Stimulated activated CD4-positive, alpha-beta T cell treated with anti-CD3 and anti-CD28 coated beads, Interleukin-1b, Interleukin-23, amount 100 ng/mL, for 1 hour (primary cell): ENCODE results near the gene TOMM5.

Experiments used
- DNase-seq, 2 donors: peaks; one replicate each; pipeline ENCODE4 v3.0.0-alpha.2; 2020; ENCODE audit warnings: low read depth in 2 of 2

Gene TOMM5

DNA sequence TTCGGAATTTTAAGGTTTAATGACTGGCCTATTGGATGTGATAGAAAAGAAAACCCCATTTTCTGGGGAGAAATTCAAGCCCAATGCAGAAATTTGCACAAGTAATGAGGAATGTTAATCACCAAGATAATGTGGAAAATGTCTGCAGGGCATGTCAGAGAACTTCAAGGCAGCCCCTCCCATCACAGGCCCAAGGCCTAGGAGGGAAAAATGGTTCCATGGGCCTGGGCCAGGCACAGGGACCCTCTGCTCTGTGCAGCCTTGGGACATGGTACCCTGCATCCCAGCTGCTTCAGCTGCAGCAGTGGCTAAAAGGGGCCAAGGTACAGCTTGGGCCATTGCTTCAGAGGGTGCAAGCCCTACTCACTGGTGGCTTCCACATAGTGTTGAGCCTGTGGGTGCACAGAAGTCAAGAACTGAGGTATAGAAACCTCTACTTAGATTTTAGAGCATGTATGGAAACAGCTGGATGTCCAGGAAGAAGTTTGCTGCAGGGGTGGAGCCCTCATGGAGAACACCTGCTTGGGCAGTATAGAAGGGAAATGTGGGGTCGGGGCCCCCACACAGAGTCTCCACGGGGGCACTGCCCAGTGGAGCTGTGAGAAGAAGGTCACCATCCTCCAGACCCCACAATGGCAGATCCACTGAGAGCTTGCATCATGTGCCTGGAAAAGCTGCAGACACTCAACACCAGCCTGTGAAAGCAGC, 28.4 kb downstream of the TOMM5 start:
- no peak for DNase-seq

DNA sequence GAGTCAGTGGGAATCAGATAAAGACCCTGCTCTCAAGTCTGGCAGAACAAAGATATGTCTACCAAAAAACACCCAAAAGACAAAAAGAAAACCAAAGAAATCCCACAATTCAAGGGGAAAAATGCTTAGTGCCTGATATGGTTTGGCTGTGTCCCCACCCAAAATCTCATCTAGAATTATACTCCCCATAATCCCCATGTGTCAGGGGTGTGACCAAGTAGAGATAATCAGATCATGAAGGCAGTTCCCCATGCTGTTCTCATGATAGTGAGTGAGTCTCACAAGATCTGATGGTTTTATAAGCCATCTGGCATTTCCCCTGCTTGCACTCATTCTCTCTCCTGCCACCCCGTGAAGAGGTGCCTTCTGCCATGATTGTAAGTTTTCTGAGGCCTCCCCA, 29.6 kb downstream of the TOMM5 start:
- DNase-seq: no peak

DNA sequence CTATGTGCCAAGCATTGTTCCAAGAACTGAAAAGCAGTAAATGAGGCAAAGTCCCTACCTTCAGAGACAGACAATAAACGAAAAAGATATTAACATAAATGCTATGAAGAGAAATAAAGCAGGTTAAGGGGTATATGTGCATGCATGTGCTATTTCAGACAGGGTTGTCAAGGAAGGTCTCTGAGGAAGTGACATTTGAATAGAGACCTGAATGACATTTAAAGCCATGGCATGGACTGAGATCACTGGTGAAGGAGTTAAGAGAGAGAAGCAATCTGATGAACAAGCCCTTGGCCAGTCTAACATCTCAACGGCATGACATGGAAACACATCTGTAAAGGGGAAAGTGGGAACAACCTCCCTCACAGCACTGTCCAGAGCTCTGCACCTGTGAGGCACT, 30.7 kb downstream of the TOMM5 start:
- no peak for DNase-seq

DNA sequence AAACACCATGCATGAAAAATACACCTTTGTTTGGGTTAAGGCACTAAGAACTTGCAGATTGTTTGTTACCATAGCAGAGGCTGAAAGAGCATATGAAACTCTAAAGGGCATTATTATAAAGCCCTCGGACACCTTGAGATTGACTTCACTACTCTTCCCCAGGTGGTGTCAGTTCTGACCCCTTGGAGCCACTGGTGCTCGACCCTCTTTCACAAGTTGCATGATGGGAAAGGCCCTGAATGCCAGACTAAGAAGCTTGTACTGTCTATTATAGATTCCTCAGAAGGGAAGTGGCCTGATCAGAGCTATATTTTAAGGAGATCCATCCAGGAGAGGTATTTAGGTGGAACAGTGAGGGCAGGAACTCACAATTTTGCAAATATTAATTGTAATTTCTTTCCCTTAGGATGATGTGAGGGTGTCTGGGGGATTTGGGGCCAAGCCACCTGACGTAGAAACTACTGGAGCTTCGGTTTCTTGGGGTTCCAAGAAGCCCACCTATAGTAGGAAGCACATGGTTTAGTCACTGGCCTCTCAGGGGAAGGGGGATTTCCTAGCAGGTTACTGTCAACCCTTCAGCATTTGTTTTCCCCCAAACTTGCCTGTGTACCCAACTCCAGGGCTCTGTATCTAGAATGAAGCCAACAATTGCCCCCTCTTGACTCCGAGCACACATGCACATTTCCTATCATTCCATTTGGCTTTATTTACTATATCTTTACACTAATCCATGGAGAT, 32.4 kb downstream of the TOMM5 start:
- no peak for DNase-seq

DNA sequence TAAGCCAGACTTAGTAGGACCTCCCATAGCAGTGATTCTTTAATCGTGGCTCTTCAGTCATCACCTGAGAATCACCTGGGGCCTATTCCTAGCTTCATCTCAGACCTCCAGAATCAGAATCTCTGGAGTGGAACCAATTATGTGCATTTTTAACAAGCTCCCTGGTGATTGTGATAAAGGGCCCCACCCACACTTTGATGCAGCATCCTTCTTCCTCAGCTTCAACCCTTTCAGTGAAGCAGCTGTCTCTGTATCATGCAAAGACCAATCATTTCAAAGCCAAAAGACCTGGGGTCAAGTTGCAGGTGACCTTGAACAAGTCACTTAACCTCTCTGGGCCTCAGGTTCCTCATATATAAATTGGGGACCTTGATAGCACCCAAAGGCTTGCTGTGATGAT, 33.3 kb downstream of the TOMM5 start:
- no peak for DNase-seq

DNA sequence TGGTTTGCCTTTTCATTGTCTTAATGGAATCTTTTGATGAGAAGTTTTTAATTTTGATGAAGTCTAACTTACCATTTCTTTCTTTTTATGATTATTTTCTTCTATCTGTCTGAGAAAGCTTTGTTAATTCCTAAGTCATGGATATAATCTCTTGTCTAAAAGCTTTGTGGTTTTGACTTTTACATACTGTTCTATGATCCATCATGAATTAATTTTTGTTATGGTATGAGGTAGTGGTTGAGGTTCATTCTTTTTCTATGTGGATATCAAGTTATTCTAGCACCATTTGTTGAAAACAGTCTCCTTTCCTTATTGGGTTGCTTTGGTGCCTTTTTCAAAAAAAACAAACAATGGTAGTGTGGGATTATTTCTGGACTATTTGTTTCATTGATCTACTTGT, 36.6 kb downstream of the TOMM5 start:
- no peak for DNase-seq

DNA sequence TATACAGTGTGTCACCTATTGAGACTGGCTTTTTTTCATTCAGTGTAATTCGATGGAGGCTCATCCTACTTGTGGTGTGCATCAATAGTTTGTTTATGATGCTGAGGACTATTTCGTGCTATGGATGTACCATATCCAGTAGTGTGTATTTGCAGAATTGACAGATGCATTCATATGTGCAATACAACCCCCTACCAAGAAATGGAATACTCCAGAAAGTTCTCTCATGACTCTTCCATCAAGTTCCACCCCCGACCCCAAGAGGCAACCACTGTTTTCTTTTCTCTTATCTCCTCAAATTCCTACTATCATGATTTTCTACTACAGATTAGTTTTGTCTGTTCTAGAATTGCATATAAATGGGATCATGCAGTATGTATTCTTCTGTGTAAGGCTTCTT, 38.1 kb downstream of the TOMM5 start:
- no peak for DNase-seq

DNA sequence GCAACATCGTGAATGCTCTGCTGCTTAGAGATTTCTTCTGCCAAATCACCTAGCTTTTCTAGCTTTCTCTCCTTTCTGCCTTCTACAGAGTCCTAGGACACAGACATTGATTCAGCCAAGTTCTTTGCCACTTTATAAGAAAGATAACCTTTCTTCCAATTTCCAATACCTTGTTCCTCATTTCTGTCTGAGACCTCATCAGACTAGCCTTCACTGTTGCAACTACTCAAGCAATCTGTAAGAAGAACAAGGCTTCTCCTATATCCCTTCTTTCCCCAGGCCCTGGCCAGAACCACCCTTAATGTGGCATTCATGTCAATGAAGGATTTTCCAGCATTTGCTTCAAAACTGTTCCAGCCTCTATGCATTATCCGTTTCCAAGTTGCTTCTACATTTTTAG, 40.5 kb downstream of the TOMM5 start:
- DNase-seq: no peak

DNA sequence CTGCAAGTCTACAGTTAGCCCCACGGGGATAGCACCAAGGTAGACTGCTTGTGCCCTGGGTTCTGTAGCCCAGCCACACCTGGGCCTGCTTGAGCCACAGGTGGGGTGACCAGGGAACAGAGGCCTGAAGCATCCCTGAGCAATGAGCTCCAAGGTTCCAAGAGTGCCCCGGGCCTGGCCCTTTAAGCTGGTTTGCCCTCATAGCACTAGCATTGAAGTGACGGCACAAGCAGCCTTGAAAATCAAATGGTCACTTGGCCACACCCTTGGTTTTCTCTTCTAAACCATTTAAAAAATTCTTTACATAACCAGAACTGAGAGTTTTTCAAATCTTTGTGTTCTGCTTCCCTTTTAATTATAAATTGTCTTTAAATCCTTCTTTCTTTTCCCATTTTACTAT, 40.9 kb downstream of the TOMM5 start:
- DNase-seq: no peak

DNA sequence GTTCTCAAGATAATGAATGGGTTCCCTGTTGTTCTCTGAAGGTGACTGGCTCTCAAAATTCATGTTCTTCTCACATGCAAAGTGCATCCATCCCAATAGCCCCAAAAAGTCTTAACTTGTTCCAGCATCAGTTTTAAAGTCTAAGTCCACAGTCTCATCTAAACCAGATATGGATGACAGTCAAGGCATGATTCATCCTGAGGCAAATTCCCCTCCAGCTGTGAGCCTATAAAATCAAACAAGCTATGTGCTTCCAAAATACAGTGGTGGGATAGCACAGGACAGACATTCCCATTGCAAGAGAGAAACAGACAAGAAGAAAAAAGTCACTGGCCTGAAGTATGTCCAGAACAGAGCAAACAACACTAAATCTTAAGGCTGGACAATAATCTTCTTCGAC, 41.6 kb downstream of the TOMM5 start:
- no peak for DNase-seq

DNA sequence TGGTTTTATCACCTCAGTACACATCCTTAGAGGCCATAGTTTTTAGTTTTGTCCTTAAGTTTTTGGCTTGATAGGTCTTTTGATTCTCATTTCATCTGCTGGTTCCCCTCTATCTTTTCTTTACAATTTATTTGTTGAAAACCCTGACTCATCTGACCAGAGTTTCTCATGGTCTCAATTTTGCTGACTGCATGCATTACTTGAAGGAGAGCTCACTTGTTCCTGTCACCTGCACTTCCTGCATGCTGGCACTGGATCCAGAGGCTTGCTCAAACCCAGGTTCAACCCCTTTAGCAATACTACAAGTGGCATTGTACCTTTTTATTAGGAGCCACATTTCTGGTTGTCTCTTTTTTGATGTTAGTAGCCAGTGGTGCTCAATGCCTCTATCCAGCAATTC, 42.9 kb downstream of the TOMM5 start:
- DNase-seq: no peak

DNA sequence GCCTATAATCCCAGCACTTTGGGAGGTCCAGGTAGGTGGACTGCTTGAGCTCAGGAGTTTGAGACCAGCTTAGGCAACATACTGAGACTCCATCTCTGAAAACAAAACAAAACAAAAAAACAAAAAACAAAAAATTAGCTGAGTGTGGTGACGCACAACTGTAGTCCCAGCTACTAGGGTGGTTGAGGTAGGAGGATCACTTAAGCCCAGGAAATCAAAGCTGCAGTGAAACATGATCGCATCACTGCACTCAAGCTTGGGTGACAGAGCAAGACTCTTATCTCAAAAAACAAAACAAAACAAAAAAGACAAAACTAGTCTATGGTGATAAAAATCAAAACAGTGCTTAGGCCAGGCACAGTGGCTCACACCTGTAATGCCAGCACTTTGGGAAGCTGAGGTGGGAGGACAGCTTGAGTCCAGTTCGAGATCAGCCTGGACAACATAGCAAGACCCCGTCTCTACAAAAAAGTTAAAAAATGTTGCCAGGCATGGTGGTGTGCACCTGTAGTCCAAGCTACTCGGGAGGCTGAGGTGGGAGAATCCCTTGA, 45.0 kb downstream of the TOMM5 start:
- no peak for DNase-seq

DNA sequence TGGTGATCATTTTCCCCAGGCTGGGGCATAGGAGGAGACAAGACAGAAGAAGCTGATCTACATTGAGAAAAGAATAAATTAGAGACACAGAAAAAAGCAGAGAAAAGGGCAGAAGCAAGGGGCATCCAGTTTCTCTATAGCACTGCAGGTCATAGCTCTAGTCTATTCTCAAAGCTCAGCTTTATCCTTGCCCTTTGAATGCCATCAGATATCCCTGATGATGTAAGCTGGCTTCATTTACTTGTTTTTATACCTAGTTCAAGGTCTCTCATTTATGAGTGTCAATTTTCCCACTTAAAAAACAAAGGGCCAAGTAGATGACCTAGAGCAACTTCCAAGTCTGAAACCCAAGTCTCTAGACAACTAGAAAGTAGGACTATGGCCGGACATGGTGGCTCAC, 48.9 kb downstream of the TOMM5 start:
- no peak for DNase-seq

DNA sequence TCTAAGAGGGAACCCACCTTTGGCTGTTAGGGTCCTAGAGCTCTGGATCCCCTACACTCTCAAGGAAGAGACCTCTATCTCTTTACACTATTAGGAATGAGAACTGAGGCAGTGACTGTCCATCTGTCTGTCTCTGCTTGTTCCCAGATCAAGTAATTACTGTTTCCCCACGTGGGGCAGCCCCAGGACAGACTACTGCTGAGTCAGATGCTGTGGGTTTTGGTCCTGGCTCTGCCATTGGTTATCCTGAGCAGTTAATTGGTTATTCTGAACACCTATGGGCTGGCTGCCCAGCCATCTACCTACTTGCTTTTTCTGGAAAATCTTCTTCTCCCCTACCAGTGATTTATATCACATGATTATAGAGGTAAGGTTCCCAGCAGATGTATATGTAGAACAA, 49.5 kb downstream of the TOMM5 start:
- DNase-seq: no peak

DNA sequence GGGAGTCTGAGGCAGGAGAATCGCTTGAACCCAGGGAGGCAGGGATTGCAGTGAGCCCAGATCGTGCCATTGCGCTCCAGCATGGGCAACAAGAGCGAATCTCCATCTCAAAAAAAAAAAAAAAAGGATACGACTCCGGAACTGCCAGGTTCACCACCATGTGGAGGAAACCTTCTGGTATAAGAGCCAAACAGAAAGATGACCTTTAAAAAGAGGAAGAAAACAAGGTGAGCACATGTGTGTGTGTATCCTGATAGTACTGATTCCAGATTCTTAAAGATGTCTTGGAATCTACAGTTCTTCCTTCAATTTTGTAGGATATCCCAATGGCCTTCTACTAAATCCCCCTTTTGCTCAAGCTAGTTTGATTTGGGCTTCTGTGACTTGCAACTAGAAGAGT, 49.9 kb downstream of the TOMM5 start:
- no peak for DNase-seq

DNA sequence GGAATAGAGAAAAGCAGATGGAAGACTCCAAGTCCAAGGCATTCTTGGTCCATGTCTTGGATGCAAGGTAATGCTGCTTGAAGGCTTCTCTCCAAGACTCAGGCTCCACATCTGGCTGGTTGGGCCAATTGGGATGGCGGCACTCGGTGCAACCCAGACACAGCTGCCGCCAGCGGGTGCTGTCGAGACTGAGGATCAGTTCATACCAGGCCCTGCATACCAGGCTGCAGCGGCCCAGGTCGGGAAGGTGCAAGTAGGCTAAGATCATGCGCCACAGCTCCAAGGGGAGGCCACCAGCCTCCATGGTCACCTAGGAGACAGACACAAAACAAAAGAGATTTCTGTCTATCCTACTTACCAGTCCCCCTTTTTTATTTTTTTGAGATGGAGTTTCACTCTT, 50.9 kb downstream of the TOMM5 start:
- DNase-seq: no peak

DNA sequence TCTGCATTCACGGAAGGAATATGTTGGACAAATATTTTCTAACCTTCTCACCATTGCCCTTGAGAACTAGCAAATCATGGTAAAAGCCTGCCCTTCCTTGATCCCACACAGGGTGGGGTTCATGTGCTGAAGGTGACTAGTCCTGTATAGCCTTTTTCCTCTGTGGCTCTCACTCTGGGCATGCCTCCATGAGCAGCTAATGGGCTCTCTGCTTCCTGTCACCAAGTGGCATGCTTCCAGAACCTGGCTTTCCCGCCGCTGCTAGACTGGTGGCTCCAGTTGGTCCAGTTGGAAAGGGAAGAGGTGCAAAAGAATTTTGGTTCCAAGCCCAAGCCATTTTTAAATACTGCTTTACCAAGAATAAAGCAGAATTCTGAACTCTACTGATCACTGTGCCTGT, 51.8 kb downstream of the TOMM5 start:
- no peak for DNase-seq

DNA sequence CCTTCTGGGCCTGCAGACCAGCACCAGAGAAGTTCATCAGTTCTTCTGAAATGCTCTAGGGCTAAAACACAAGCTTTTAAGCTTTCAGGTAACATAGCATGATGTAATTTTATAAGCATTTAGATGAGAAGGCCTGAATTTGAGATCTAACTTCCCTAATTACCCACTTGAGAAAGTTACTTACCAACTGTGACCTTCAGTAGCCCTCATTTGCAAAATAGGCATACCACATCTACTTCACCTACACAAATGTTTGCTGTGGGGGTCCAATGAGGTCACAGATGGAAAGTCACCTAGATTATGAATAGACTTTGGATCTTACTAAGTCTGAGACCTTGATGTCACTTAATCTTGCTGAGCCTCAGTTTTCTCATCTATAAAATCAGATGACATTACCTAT, 52.8 kb downstream of the TOMM5 start:
- DNase-seq: no peak
